Neural cell (in vitro differentiated cells): ENCODE data around the gene CIBAR2. TPM values are rescaled to one million over a fixed set of nuclear protein-coding genes. Genes with fewer than 3 reads are reported as not detected.
A peak's percentile ranks its signal among the peaks of the same experiment; 100 is the strongest.

Source experiments
- H2AFZ ChIP-seq: fragments of 200-600, 300-800 bp; sonication (generic), shearing (Covaris generic); 2 replicates; pipeline ENCODE4 v1.6.0; 2014; ENCODE audit warnings: low read depth, mild to moderate bottlenecking, antibody characterized with exemption, low read length, moderate library complexity
- H3F3A ChIP-seq: fragments of 200-600 bp; shearing (Covaris generic); 2 replicates; pipeline ENCODE4 v1.6.1; 2016; ENCODE audit warnings: mild to moderate bottlenecking, moderate library complexity, mixed read lengths, antibody characterized with exemption, low read length; ENCODE audit not compliant: insufficient read depth, poor library complexity, severe bottlenecking
- H3K27ac ChIP-seq: fragments of 200-600, 300-800 bp; sonication (generic), shearing (Covaris generic); 2 replicates; pipeline ENCODE4 v1.5.1; 2014; ENCODE audit warnings: mild to moderate bottlenecking, low read length, moderate library complexity
- H3K27me3 ChIP-seq: fragments of 300-800, 200-600 bp; sonication (generic), shearing (Covaris generic); 2 replicates; pipeline ENCODE4 v1.6.0; 2014; ENCODE audit warnings: mild to moderate bottlenecking, low read depth, low read length, moderate library complexity; ENCODE audit not compliant: insufficient read depth
- H3K36me3 ChIP-seq: fragments of 300-800, 200-600 bp; sonication (generic), shearing (Covaris generic); 2 replicates; pipeline ENCODE4 v1.5.1; 2014; ENCODE audit warnings: mild to moderate bottlenecking, antibody characterized with exemption, low read length, moderate library complexity; ENCODE audit not compliant: insufficient read depth
- H3K4me2 ChIP-seq: fragments of 300-800, 200-600 bp; sonication (generic), shearing (Covaris generic); 2 replicates; pipeline ENCODE4 v1.6.0; 2014; ENCODE audit warnings: mild to moderate bottlenecking, low read length
- H3K4me3 ChIP-seq: fragments of 300-800, 200-600 bp; sonication (generic), shearing (Covaris generic); 2 replicates; pipeline ENCODE4 v1.5.1; 2014; ENCODE audit warnings: mild to moderate bottlenecking, low read length, moderate library complexity
- H3K79me2 ChIP-seq: fragments of 200-600 bp; shearing (Covaris generic); replicated peaks from 2 replicates; pipeline ENCODE4 v1.6.0; 2014; ENCODE audit warnings: mild to moderate bottlenecking, low read length, moderate library complexity; ENCODE audit not compliant: insufficient read depth
- H3K9ac ChIP-seq: fragments of 300-800, 200-600 bp; sonication (generic), shearing (Covaris generic); 2 replicates; pipeline ENCODE4 v1.6.1; 2016; ENCODE audit warnings: mild to moderate bottlenecking, low read length, mixed read lengths
- H3K9me2 ChIP-seq: fragments of 200-600 bp; shearing (Covaris generic); 2 replicates; pipeline ENCODE4 v1.6.1; 2016; ENCODE audit warnings: mild to moderate bottlenecking, low read length, mixed read lengths; ENCODE audit not compliant: insufficient read depth
- H3K9me3 ChIP-seq: fragments of 200-600, 300-800 bp; sonication (generic), shearing (Covaris generic); 2 replicates; pipeline ENCODE4 v1.6.1; 2016; ENCODE audit warnings: mild to moderate bottlenecking, mixed run types, low read length, moderate library complexity, mixed read lengths
- H4K20me1 ChIP-seq: fragments of 200-600 bp; shearing (Covaris generic); 2 replicates; pipeline ENCODE4 v1.6.1; 2016; ENCODE audit warnings: mild to moderate bottlenecking, mixed run types; ENCODE audit not compliant: insufficient read depth
- CTCF ChIP-seq: fragments of 450-650 bp; IDR thresholded peaks from 2 replicates; pipeline ENCODE4 v1.5.1; 2014; ENCODE audit warnings: antibody characterized with exemption, mild to moderate bottlenecking, moderate library complexity; ENCODE audit not compliant: poor library complexity, severe bottlenecking
- EP300 ChIP-seq: fragments of 450-650 bp; conservative IDR thresholded peaks from 2 replicates; pipeline ENCODE4 v1.6.1; 2014; ENCODE audit warnings: antibody characterized with exemption, mild to moderate bottlenecking, moderate library complexity; ENCODE audit not compliant: poor library complexity, severe bottlenecking
- EZH2 ChIP-seq: fragments of 200-600, 300-800 bp; shearing (Covaris generic), sonication (generic); IDR thresholded peaks from 2 replicates; pipeline ENCODE4 v1.6.1; 2014; ENCODE audit warnings: antibody characterized with exemption, low read length, borderline replicate concordance, mild to moderate bottlenecking; ENCODE audit not compliant: insufficient read depth, poor library complexity, severe bottlenecking
- MXI1 ChIP-seq: fragments of 450-650 bp; conservative IDR thresholded peaks from 2 replicates; pipeline ENCODE4 v1.6.1; 2014; ENCODE audit warnings: antibody characterized with exemption, mild to moderate bottlenecking; ENCODE audit not compliant: poor library complexity, severe bottlenecking
- POLR2AphosphoS5 ChIP-seq: IDR thresholded peaks from 2 replicates; pipeline ENCODE4 v1.6.1; 2012
- RAD21 ChIP-seq: fragments of 450-650 bp; conservative IDR thresholded peaks from 2 replicates; pipeline ENCODE4 v1.6.1; 2014; ENCODE audit warnings: antibody characterized with exemption, mild to moderate bottlenecking, moderate library complexity
- REST ChIP-seq: IDR thresholded peaks from 2 replicates; pipeline ENCODE4 v1.6.1; 2012; ENCODE audit warnings: borderline replicate concordance
- SMC3 ChIP-seq: fragments of 450-650 bp; conservative IDR thresholded peaks from 2 replicates; pipeline ENCODE4 v1.6.1; 2014; ENCODE audit warnings: antibody characterized with exemption, mild to moderate bottlenecking, moderate library complexity; ENCODE audit not compliant: poor library complexity
- TAF1 ChIP-seq: IDR thresholded peaks from 2 replicates; pipeline ENCODE4 v1.6.1; 2012; ENCODE audit warnings: low read depth
- polyA plus RNA-seq: library from polyadenylated mRNA; depleted of rRNA; stranded (reverse); fragments of >200 nt; gene quantifications from 2 replicates; pipeline ENCODE4 v1.2.3, GENCODE V29; 2014

CIBAR2 gene
- polyA plus RNA-seq, 1 donor from 2014 or later = not detected

GRCh38 chr16:85057212-85057889 is 54.9 kb downstream of the CIBAR2 start:
- Histone ChIP-seq H3F3A (no peaks in the 10 kb centered on the region), H3K27me3 (no peaks in the 10 kb centered on the region), H3K9me3 (no peaks in the 10 kb centered on the region), H4K20me1 (no peaks in the 10 kb centered on the region), H3K79me2 (no peaks in the 10 kb centered on the region), H2AFZ (no peak overlapping the region), H3K9ac (peak overlapping the region; percentile 34), H3K27ac (peak overlapping the region; percentile 45), H3K36me3 (no peaks in the 10 kb centered on the region), H3K4me2 (no peak overlapping the region), H3K4me3 (no peak overlapping the region), H3K9me2 (no peaks in the 10 kb centered on the region)
- TF ChIP-seq EP300 (no peak), REST (no peak), SMC3 (no peak), RAD21 (no peak), TAF1 (no peak), POLR2AphosphoS5 (no peak), MXI1 (no peak), CTCF (peak; percentile 13)

- Histone ChIP-seq H3K79me2 (no peaks in the 10 kb centered on the region), H3K36me3 (no peaks in the 10 kb centered on the region), H2AFZ (no peak overlapping the region), H3K27me3 (no peaks in the 10 kb centered on the region), H3K4me3 (no peak overlapping the region), H3K9me2 (no peaks in the 10 kb centered on the region), H4K20me1 (no peaks in the 10 kb centered on the region), H3K9me3 (no peaks in the 10 kb centered on the region), H3K27ac (no peak overlapping the region), H3F3A (no peaks in the 10 kb centered on the region), H3K9ac (no peak overlapping the region), H3K4me2 (no peak overlapping the region)
- no peak for TF ChIP-seq EP300
- TF ChIP-seq RAD21 = no peak
- TF ChIP-seq SMC3 = no peak
- TF ChIP-seq POLR2AphosphoS5 = no peak
- no peak for TF ChIP-seq CTCF
- no peak for TF ChIP-seq REST
- no peak for TF ChIP-seq TAF1
- no peak for TF ChIP-seq EZH2
- no peak for TF ChIP-seq MXI1
Measured at GRCh38 chr16:85056211-85056748, 56.0 kb downstream of the CIBAR2 start.
